ENCODE measurements around the gene RAP1GAP2. TPM values are rescaled to one million over a fixed set of nuclear protein-coding genes. Genes with fewer than 3 reads are reported as not detected.

Gene RAP1GAP2
- total RNA-seq, 2 donors from 2014 or later, result 49.1 to 57.6 TPM

DNA sequence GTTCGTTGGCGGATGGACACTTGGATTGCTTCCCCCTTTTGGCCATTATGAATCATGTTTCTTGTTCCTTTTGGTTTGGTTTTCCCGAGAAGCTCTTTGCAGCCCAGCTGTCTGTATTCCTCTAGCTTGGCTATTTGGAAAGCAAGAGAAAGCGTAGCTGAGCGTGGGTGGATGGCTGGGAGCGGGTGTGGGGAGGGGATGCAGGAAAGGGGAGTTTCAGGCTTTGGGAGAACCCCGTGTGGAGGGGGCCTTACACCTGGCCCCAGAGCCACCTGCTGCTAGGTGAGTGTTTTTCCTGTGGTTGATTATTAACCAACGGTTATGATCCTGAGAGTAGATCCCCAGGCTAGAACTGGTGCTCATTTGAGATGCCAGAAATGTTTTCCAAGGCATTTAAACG, 103.7 kb downstream of the RAP1GAP2 start:
- no peak for DNase-seq
- ATAC-seq, result no peak
- intact Hi-C loops (cut with DNase I), result no loop called here

DNA sequence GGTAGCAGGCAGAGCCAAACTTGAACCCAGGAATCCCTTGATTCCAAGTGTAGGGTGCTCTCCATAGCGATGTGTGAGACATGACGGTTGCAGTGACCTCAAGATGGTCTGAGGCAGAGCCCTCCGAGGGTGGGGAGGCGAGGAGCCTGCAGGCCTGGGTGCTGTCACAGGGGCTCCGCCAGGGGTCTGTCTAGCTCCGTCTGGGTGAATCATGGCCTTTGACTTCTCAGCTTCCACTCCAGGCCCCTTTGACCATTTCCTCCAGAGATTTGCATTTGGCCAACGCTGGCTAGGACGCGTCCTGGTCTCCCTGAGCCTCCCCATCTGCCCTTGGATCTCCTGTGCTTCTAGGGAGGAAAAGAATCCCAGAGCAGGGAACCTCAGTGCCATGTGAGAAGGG, 104.6 kb downstream of the RAP1GAP2 start:
- ATAC-seq, result no peak
- intact Hi-C loops (cut with DNase I), result no loop called here
- no peak for DNase-seq

DNA sequence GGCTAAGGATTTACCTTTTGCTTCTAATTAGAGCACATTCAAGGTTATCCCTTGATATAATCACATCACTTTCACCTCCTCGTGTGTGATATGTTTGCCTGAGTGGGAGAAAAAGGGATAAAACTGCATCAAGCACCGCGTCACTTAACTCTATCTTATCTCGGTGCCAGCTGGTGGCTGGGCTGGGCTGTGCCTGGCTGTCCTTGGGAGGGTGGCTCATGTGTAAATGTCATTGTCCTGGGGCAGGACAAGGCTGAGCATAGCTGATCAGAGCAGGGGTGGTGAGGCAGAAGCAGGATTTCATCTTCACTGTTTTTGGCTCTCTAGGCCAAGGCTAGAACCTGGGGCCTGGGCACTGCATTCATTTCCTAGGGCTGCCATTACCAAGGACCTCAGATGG, 105.3 kb downstream of the RAP1GAP2 start:
- intact Hi-C loops (cut with DNase I), result no loop called here
- DNase-seq, result peak; percentile 44
- peak; percentile 24 to 56 for ATAC-seq

DNA sequence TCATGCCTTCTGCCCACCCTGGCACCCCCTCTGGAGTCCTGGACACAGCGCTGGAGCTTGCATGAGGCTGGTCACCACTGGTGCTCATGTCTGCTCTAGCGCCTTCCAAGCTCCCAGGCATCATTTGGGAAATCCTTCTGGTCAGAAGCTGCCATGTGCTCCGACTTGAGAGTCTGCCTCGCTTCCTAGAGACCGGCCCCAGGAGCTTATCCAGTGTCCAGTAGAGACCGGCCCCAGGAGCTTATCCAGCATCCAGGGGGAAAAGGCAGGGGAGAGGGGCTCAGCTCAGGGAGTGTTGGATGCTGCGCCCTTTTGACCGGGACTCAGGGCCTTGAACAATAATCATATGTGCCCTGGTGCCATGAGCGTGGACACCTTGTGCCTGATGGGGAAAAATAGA, 106.3 kb downstream of the RAP1GAP2 start:
- no peak for ATAC-seq
- intact Hi-C loops (cut with DNase I), result no loop called here
- no peak for DNase-seq

DNA sequence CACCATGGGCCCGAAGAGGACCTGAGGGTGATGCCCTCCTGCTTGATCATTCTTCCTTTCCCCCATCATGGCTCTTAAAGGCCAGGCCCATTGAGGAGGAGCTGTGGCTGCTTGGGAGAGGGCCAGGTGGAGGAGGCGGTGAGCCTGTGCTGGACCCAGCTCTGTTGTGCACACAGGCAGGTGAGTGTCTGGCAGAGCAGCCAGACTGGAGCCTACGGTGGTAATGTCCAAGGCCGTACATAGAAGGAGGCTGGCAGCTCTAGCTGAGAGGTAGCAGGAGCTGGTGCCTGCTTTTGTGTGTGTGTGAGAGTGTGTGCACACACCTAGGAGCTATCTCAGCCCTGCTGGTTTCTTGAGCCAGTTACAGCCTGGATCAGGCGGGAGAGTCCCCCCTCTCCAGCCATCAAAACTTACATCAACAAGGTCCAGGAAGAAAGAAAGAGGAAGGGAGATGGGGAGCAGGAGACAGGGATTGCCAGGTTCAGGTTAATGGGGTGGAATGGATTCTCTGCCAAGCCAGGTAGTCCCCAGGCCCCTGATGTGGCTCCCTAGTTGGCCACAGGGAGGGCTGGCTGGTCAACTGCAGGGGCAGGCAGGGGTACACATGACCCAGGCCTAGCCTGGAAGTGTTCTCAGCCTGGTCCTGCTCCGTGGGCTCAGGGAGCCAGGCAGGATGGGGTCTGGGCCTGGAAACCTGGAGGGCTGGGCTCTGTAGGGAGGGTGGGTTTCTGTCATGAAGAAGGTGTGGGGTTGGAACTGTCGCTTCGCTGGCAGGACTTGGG, 107.1 kb downstream of the RAP1GAP2 start:
- ATAC-seq, result peak in 1 of 2 donors; percentile 3
- intact Hi-C loops (cut with DNase I), result no loop called here

DNA sequence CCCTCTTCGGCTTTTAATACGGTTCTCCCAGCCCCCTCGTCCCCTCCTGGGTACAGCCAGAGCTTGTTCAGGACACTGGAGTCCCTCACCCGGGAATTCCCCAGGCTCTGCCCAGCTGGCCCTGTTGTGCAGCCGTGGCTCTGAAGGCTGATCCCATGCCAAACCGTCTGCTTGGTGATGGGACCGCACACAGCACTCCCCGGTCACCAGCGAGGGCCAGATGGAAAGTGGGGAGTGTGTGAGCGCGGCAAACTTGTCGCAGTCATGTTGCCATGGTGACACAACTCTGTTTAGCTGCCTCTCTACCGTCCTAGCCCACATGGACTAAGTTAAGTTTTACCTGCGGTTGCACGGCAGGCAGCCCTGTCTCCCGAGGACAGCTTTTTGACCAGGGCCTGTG, 107.9 kb downstream of the RAP1GAP2 start:
- peak; percentile 63 to 69 for ATAC-seq
- intact Hi-C loops (cut with DNase I), result no loop called here
- DNase-seq, result peak; percentile 72

More for the DNA sequence above, 107.1 kb downstream of the RAP1GAP2 start:
- no peak for DNase-seq

DNA sequence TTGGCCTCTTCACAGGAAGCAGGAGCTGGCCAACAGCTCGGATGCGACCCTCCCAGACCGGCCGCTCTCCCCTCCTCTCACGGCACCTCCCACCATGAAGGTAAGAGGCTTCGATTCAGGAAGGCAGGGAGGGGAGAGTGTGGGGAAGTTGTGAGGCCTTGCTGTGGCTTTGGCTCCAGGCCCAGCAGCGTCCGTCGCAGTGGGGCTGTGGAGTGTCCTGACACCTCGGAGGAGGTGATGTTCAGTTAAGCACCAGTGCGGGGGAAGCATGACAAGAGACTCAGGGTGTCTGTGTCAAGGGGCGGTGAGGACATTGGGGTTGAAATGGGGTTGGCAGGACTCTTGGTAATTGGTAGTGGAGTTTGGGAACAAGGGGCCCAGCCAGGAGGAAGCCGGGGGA, 109.0 kb downstream of the RAP1GAP2 start:
- intact Hi-C loops (cut with DNase I), result loop anchor here in 1 of 2 donors (5.0 kb wide), 1 partner anchor 43 kb away; no protein-coding TSS in a partner anchor
- peak; percentile 77 to 89 for ATAC-seq
- peak; percentile 84 for DNase-seq

DNA sequence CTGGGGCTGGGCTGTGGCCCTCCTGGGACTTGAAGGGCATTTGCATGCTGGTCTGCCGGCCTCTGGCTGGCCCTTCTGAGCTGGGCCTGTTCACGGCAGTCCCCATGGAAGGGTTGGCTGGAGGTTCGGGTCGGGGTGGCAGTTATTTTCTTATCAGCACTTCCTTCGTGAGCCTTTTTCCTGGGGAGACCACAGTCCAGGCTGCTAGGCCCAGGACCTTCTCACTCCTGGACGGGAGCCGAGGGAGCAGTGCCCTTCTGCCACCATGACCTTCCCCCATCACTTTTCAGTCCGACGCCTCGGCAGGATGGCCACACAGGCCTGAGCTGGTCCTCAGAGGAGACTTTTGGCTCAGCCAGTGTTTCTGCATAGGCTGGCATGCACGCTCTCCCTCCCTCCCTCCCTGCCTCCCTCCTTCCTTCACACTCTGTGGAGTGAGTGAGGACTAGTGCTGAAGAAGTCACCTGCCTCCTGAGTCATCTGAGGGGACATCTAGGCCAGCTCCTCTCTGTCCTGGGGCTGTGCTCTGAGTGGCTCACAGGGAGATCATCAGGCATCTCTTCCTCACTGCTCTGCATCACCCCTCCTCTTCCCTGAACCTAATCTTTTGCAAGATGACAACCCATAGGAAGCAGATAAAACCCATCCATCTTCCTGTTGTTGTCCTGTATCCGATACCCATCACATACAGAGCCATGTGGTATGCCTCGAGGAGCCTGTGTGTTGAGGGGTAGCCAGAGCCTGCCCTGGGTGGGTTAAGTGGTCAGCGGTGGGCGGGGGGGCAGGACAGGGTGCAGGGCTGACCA, 109.7 kb downstream of the RAP1GAP2 start:
- ATAC-seq, result peak; percentile 19 to 51
- DNase-seq, result peak; percentile 36
- intact Hi-C loops (cut with DNase I), result loop anchor here in 1 of 2 donors (5.0 kb wide), 1 partner anchor 44 kb away; no protein-coding TSS in a partner anchor

DNA sequence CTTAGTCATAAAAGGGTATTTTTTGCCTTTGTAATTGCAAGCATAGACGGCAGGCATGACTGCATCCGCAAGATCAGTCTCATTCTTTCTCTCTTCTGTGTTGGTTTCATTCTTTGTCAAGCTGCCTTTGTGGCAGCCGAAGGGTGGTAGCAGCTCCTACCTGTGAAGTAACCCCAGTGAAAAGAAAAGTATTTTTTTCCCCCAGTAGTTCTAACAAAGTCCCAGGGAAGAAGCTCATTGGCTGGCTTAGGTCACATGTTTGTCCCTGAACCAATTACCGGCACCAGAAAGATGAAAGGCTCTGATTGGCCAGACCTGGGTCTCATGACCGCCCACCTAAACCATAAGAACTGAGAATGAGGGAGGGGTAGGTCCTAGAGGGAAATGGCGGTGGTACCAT, 110.7 kb downstream of the RAP1GAP2 start:
- ATAC-seq (no peak), DNase-seq (no peak)
- intact Hi-C loops (cut with DNase I), result loop anchor here in 1 of 2 donors (5.0 kb wide), 1 partner anchor 45 kb away; no protein-coding TSS in a partner anchor

DNA sequence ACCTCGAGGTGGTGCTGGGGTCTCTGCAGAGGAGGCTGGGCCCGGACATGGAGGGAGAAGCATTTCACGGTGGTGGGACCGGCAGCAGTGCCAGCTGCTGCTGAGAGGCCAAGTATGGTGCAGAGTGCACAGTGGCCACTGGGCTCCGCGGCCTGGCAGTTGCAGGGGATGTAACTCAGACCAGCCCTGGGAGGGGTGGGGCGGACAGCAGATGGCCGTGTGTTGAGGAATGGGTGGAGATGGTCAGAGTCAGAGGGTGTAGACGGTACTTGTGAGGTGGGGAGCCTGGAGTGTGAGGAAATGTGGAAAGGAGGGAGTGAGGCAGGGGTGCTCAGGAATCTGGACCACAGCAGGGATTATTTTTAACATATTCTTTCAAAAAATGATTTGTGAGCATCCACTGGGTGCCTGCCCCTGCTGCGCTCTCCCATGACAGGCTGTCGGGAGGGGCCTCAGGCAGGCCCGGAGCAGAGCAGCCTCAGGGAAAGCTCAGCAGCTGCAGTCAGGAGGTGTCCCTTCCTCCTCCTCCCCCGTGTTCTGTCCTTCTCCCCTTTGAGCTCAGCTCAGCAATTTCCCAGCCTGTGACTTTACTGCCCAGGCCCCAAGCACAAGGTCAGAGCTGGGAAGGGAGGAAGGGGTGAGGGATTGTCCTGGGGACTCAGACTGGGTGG, 113.1 kb downstream of the RAP1GAP2 start:
- intact Hi-C loops (cut with DNase I), result loop anchor here in 1 of 2 donors (5.0 kb wide), 1 partner anchor 47 kb away; no protein-coding TSS in a partner anchor
- DNase-seq, result no peak
- no peak for ATAC-seq

DNA sequence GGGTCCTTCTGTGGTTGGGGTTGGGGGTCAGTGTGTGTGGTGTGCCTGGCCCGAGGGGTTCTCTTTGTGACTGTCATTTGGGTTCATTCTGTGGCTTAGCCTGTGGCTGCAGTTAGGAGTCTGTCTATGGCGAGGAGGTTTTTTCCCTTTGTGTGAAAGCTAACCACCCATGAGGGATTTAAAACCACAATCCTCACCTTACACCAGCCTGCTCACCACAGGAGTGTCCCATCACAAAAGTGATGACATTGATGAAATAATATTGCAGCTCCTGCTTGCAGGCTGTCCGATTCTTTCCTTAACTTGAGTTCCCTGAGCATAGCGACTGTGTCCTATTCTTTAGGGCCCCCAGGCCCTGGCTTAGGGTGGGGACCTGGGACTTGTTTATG, 113.6 kb downstream of the RAP1GAP2 start:
- intact Hi-C loops (cut with DNase I), result loop anchor here in 1 of 2 donors (5.0 kb wide), 1 partner anchor 48 kb away; no protein-coding TSS in a partner anchor
- DNase-seq (no peak), ATAC-seq (no peak)

DNA sequence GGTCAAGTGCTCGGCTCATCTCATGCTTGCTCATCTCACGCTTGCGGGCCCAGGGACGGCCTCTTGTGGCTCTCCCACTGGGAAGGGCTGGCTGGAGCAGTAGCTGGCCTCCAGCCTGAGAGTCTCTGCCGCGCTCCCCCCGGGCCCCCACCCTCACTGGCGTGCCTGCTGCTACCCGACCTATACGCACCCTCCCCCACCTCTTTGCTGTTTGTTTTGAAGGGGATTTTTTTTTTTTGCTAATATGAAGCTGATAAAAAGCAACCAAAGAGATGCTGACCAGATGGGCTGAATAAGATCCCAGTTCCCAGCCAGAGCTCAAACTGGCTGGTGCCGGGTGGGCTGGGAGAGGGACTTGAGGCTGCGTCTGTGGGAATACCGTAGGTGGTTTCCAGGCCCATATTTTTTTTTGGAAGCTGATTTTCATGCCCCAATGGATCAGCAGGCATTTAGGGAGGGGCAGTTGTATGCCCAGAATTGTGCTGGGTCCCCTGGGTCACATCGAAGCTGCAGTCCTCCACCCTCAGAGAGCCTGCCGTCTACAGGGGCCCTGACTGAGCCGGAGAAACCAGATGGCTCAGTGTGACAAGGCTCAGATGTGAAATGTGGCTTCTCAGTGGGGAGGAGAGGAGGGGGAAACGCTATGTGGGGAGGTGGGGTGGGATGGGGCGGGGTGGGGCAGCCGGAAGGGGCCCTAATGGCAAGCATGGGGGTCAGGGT, 115.0 kb downstream of the RAP1GAP2 start:
- DNase-seq (no peak), ATAC-seq (peak; percentile 57 to 73)
- intact Hi-C loops (cut with DNase I), result no loop called here

DNA sequence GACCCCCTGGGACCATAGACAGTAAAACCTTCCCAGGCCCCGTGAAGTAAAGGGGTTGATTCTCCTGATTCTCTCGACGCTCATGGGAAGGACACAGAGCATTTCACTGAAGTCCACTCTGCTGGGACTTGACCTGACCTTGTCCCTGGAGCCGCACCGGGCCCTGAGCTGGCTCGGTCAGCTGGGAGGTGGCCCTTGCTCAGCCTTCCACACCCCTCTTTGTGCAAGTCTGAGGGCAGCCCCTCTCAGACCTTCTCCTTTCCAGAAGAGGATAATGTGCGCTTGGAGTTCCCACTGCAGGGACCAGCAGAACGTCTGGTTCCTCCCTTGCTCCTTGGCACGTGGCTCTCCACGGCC, 115.5 kb downstream of the RAP1GAP2 start:
- ATAC-seq (no peak), DNase-seq (no peak)
- intact Hi-C loops (cut with DNase I), result no loop called here

DNA sequence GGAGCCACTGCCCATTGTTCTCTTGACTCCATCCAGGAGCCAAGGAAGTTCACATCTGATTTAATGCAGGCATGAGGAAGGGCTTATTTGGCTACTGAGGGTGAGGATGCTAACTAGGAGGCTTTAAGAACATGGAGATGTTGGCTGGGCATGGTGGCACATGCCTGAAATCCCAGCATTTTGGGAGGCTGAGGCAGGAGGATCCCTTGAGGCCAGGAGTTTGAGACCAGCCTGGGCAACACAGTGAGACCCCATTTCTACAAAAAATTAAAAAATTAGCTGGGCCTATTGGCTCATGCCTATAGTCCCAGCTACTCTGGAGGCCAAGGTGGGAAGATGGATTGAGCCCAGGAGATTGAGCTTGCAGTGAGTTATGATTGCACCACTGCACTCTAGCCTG, 116.5 kb downstream of the RAP1GAP2 start:
- DNase-seq (no peak), ATAC-seq (no peak)
- intact Hi-C loops (cut with DNase I), result no loop called here

DNA sequence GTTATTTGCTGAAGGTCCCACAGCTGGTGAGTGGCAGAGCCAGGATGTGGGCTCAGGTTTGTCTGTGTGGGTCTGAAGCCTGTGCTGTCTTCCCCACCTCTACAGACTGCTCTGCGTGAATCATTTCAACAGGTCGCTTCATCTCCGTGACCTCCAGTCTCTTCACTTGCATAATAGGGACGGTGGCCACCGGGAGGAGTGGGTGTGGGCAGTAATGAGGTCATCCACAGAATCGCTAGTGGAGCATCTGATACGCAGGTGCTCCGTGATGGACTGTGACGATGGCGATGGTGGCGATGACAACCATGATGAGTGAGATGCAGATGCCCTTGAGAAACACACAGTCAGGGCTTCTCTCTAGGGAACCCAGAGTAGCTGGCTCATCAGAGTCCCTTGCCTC, 120.2 kb downstream of the RAP1GAP2 start:
- intact Hi-C loops (cut with DNase I), result no loop called here
- DNase-seq (peak; percentile 74), ATAC-seq (peak; percentile 79 to 90)

DNA sequence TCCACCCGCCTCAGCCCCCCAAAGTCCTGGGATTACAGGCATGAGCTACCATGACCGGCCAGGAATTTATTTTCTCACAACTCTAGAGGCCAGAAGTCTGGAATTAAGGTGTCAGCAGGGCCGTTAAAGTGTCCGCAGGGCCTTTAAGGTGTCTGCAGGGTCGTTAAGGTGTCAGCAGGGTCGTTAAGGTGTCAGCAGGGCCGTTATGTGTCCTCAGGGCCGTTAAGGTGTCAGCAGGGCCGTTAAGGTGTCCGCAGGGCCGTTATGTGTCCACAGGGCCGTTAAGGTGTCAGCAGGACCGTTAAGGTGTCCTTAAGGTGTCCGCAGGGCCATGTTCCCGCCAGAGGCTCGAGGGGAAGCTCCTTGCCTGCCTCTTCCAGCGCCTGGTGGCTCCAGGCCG, 125.2 kb downstream of the RAP1GAP2 start:
- DNase-seq (no peak), ATAC-seq (no peak)
- intact Hi-C loops (cut with DNase I), result no loop called here

DNA sequence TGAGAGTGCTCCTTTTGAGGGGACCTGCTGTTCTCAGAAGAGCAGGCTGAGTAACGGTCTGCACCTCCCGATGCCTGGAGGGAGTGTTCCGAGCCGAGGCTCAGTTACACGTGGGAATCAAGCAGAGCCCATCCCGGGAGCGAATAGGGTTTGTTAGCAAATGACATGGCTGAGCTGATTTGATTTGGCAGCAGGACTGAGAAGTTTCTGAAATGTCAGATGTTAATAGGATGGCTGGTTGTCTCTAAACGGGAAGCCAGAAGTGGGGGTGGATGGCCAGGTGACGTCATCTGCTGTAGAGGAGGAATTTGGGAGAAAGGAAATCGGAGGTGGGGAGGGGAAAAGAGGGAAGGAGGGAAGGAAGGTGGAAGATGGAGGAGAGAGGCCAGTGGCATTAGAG, 128.0 kb downstream of the RAP1GAP2 start:
- ATAC-seq (peak; percentile 40 to 57), DNase-seq (no peak)
- intact Hi-C loops (cut with DNase I), result no loop called here

DNA sequence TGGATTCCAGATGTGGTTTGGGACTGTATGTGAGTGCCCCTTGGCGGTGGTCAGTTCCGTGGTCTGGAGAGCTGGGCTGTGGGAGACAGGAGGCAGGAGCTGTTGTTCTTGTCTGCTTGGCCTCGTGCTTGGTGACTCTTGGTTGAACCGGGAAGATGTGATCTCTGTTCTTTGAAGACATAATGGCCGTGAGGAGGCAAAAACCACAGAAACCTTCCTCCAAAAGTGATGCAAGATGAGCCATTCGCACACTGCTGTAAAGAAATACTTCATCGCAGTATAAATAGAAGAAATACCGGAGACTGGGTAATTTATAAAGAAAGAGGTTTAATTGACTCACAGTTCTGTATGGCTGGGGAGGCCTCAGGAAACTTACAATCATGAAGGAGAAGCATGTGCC, 128.8 kb downstream of the RAP1GAP2 start:
- no peak for ATAC-seq
- intact Hi-C loops (cut with DNase I), result loop anchor here in 1 of 2 donors (5.0 kb wide), 1 partner anchor 78 kb away; no protein-coding TSS in a partner anchor
- DNase-seq, result no peak
